HG03378 (cell line): ENCODE measurements around the gene COX17.

Experiments used
- ATAC-seq: cut with Tn5 transposase; IDR thresholded peaks from one replicate; pipeline ENCODE4 v1.9.1; 2021; ENCODE audit warnings: mild to moderate bottlenecking, moderate library complexity; ENCODE audit not compliant: unreplicated experiment

COX17 gene

GRCh38 chr3:119675188-119675874, 1.9 kb downstream of the COX17 start:
- no peak for ATAC-seq

GRCh38 chr3:119673875-119674274, 3.3 kb downstream of the COX17 start:
- no peak for ATAC-seq

- no peak for ATAC-seq
Observed at GRCh38 chr3:119672776-119673175, 4.4 kb downstream of the COX17 start.

- ATAC-seq: no peak
Observed at GRCh38 chr3:119669906-119670570, 7.2 kb downstream of the COX17 start.

- ATAC-seq: no peak
Observed at GRCh38 chr3:119665954-119666559, 11.1 kb downstream of the COX17 start.

GRCh38 chr3:119664850-119665379, 12.3 kb downstream of the COX17 start:
- no peak for ATAC-seq

- ATAC-seq: no peak
Observed at GRCh38 chr3:119664370-119664769, 12.8 kb downstream of the COX17 start.

- ATAC-seq: no peak
Observed at GRCh38 chr3:119663885-119664284, 13.3 kb downstream of the COX17 start.

GRCh38 chr3:119662604-119663373, 14.4 kb downstream of the COX17 start:
- no peak for ATAC-seq

GRCh38 chr3:119660474-119661440, 16.4 kb downstream of the COX17 start, which contains the start of gene POPDC2:
TSS of gene POPDC2 (minus strand) at chr3:119660589. CDS start at chr3:119660423, 166 bp downstream.
- no peak for ATAC-seq

GRCh38 chr3:119659606-119660291, 17.5 kb downstream of the COX17 start:
- no peak for ATAC-seq

GRCh38 chr3:119658994-119659393, 18.2 kb downstream of the COX17 start:
- ATAC-seq: no peak

- ATAC-seq: no peak
Observed at GRCh38 chr3:119657887-119658702, 19.1 kb downstream of the COX17 start.

GRCh38 chr3:119653876-119654275, 23.3 kb downstream of the COX17 start:
- ATAC-seq: no peak

- ATAC-seq: no peak
Observed at GRCh38 chr3:119652306-119653033, 24.7 kb downstream of the COX17 start.

- no peak for ATAC-seq
Observed at GRCh38 chr3:119649761-119650160, 27.4 kb downstream of the COX17 start.

- no peak for ATAC-seq
Observed at GRCh38 chr3:119647843-119648575, 29.2 kb downstream of the COX17 start.
